ENCODE results near the gene DSP. TPM values are rescaled to one million over a fixed set of nuclear protein-coding genes. Genes with fewer than 3 reads are reported as not detected.

Gene DSP
- total and polyA plus RNA-seq, 2 donors = 40.7 to 64.6 TPM

DNA sequence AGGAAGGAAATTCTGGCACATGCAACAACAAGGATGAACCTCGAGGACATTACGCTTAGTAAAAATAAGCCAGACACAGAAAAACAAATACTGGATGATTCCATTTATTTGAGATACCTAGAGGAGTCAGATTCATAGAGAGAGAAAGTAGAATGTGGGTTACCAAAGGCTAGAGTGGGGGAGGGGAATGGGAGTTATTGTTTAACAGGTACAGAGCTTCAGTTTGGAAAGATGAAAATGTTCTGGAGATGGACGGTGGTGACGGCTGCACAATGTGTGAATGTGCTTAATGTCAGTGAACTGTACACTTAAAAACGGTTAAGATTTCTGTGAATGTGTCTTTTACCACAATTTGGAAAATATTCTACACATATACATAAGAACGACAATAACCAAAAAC lies 33.9 kb upstream of the DSP start:
- Histone ChIP-seq H3K4me3 (ENCODE audit: low read length in 2 of 2) (no peak overlapping the region), H3K27me3 (ENCODE audit: control insufficient read depth in 2 of 2, insufficient read depth in 1 of 2, low read length in 1 of 2) (peaks cover 0 to 6% of the 10 kb centered on the region in 2 donors), H3K36me3 (ENCODE audit: control insufficient read depth in 2 of 2, insufficient read depth in 2 of 2, low read length in 1 of 2) (no peaks in the 10 kb centered on the region), H3K9me3 (ENCODE audit: control insufficient read depth in 2 of 2, insufficient read depth in 1 of 2, low read length in 1 of 2) (no peaks in the 10 kb centered on the region), H3K27ac (ENCODE audit: low read depth in 1 of 2, low read length in 1 of 2) (no peak overlapping the region), H3K4me1 (ENCODE audit: control insufficient read depth in 2 of 2, insufficient read depth in 2 of 2, low read length in 2 of 2) (peaks cover 0 to 2% of the 10 kb centered on the region in 2 donors)
- no peak for DNase-seq (ENCODE audit: low read depth in 6 of 9, low spot score in 9 of 9)
- WGBS = 98% methylated on average over 6 of the region's 6 CpGs

DNA sequence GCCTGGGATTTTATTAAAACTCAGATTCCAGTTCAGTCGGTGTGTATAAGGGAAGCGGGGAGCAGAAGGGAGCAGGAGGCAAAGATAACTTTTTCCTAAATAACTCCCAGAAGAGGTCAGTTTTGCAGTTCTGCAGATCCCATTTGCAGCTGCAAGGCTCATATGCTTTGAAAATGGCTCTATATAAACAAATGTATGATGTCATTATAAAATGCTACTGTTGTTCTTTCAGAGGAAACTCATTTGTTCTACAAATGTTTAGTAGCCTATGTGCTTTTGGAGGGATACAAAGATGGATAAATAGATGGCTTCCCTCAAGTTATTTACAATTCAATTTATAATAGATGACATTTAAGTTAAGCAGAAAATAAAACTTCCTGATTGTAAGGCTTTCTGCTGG lies 29.2 kb upstream of the DSP start:
- WGBS = 96% methylated on average over 2 of the region's 2 CpGs
- Histone ChIP-seq H3K27ac (ENCODE audit: low read depth in 1 of 2, low read length in 1 of 2) (no peak overlapping the region), H3K27me3 (ENCODE audit: control insufficient read depth in 2 of 2, insufficient read depth in 1 of 2, low read length in 1 of 2) (no peaks in the 10 kb centered on the region), H3K36me3 (ENCODE audit: control insufficient read depth in 2 of 2, insufficient read depth in 2 of 2, low read length in 1 of 2) (no peaks in the 10 kb centered on the region), H3K4me1 (ENCODE audit: control insufficient read depth in 2 of 2, insufficient read depth in 2 of 2, low read length in 2 of 2) (no peaks in the 10 kb centered on the region), H3K4me3 (ENCODE audit: low read length in 2 of 2) (no peak overlapping the region), H3K9me3 (ENCODE audit: control insufficient read depth in 2 of 2, insufficient read depth in 1 of 2, low read length in 1 of 2) (no peaks in the 10 kb centered on the region)
- no peak for DNase-seq (ENCODE audit: low read depth in 6 of 9, low spot score in 9 of 9)

DNA sequence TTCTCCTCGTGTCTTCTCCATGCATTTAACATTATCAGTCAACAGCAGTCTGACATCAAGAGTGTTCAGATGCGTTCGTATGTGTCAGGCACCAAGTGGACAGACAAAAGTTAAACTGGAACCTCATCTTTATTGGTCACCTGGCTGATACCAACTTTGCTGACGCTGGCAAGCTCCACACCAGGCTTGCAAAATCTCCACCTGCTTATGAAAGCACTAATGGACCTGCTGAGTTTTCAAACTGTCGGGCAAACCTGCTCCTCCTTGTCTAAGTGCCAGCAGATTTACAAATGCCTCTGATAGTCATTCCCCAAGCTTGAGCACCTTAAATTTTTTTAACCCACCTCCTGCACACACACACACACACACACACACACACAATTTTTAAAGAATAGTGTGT lies 27.9 kb upstream of the DSP start:
- H3K27me3 ChIP-seq (ENCODE audit: control insufficient read depth in 2 of 2, insufficient read depth in 1 of 2, low read length in 1 of 2) = no peaks in the 10 kb centered on the region
- no peak for DNase-seq (ENCODE audit: low read depth in 6 of 9, low spot score in 9 of 9)
- no peaks in the 10 kb centered on the region for H3K9me3 ChIP-seq (ENCODE audit: control insufficient read depth in 2 of 2, insufficient read depth in 1 of 2, low read length in 1 of 2)
- WGBS = 91% methylated on average over 5 of the region's 5 CpGs
- H3K4me3 ChIP-seq (ENCODE audit: low read length in 2 of 2) = no peak overlapping the region
- no peaks in the 10 kb centered on the region for H3K4me1 ChIP-seq (ENCODE audit: control insufficient read depth in 2 of 2, insufficient read depth in 2 of 2, low read length in 2 of 2)
- no peak overlapping the region for H3K27ac ChIP-seq (ENCODE audit: low read depth in 1 of 2, low read length in 1 of 2)
- H3K36me3 ChIP-seq (ENCODE audit: control insufficient read depth in 2 of 2, insufficient read depth in 2 of 2, low read length in 1 of 2) = no peaks in the 10 kb centered on the region

DNA sequence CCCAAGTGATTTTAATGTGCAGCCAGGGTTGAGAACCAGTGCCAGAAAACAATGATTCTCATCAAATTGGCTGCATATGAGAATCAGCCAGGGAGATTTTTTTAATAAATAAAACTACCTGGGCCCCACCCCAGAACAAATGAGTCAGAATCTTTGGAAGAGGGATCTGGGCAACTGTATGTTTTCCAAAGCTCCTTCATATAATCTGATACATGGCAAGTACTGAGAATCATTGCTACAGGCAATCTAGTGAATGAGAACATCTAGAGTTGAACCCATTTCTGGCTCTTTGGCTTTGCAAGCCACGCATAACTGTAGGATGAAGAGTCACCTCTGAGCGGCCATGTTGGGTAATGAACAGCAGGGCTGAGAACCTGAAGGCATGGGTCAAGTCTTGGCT lies 26.1 kb upstream of the DSP start:
- H3K27me3 ChIP-seq (ENCODE audit: control insufficient read depth in 2 of 2, insufficient read depth in 1 of 2, low read length in 1 of 2) = no peaks in the 10 kb centered on the region
- H3K9me3 ChIP-seq (ENCODE audit: control insufficient read depth in 2 of 2, insufficient read depth in 1 of 2, low read length in 1 of 2) = no peaks in the 10 kb centered on the region
- H3K36me3 ChIP-seq (ENCODE audit: control insufficient read depth in 2 of 2, insufficient read depth in 2 of 2, low read length in 1 of 2) = no peaks in the 10 kb centered on the region
- no peak overlapping the region for H3K4me3 ChIP-seq (ENCODE audit: low read length in 2 of 2)
- DNase-seq (ENCODE audit: low read depth in 6 of 9, low spot score in 9 of 9) = no peak
- WGBS = 100% methylated on average over 2 of the region's 2 CpGs
- H3K4me1 ChIP-seq (ENCODE audit: control insufficient read depth in 2 of 2, insufficient read depth in 2 of 2, low read length in 2 of 2) = no peaks in the 10 kb centered on the region
- H3K27ac ChIP-seq (ENCODE audit: low read depth in 1 of 2, low read length in 1 of 2) = no peak overlapping the region

DNA sequence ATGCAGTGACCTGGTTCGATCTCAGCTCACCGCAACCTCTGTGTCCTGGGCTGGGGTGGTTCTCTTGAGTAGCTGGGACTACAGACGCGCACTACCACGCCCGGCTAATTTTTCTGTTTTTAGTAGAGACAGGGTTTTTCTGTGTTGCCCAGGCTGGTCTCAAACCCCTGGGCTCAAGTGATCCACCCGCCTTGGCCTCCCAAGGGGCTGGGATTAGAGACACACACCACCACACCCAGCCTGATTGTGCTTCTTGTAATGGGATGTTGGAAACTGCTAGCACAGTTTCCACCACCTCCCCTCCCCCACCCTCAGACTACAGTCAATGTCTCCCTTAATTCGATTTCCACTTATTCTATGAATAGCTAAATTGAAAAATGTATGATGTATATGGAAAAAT lies 22.6 kb upstream of the DSP start:
- Histone ChIP-seq H3K9me3 (ENCODE audit: control insufficient read depth in 2 of 2, insufficient read depth in 1 of 2, low read length in 1 of 2) (no peaks in the 10 kb centered on the region), H3K27me3 (ENCODE audit: control insufficient read depth in 2 of 2, insufficient read depth in 1 of 2, low read length in 1 of 2) (no peaks in the 10 kb centered on the region), H3K27ac (ENCODE audit: low read depth in 1 of 2, low read length in 1 of 2) (no peak overlapping the region), H3K4me3 (ENCODE audit: low read length in 2 of 2) (no peak overlapping the region), H3K36me3 (ENCODE audit: control insufficient read depth in 2 of 2, insufficient read depth in 2 of 2, low read length in 1 of 2) (no peaks in the 10 kb centered on the region), H3K4me1 (ENCODE audit: control insufficient read depth in 2 of 2, insufficient read depth in 2 of 2, low read length in 2 of 2) (no peaks in the 10 kb centered on the region)
- 93% methylated on average over 8 of the region's 8 CpGs for WGBS
- no peak for DNase-seq (ENCODE audit: low read depth in 6 of 9, low spot score in 9 of 9)

DNA sequence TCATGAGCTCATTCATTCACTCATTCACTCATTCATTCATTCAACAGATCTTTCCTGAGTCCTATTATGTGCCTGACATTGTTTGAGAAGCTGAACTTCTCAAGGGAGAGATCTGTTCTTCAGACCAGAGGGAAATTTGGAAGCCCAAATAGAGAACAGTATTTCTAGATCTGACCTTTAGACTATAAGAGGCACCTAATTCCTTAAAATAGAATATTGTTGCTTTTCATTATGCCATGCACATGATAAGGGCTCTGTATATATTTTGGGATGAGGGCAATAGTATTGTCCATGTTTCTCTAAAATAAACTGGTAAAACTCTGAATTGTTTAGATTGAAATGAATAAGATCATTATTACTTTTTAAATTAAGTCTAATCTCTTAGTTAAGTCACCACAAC lies 18.6 kb upstream of the DSP start:
- Histone ChIP-seq H3K27ac (ENCODE audit: low read depth in 1 of 2, low read length in 1 of 2) (no peak overlapping the region), H3K4me3 (ENCODE audit: low read length in 2 of 2) (no peak overlapping the region), H3K4me1 (ENCODE audit: control insufficient read depth in 2 of 2, insufficient read depth in 2 of 2, low read length in 2 of 2) (no peaks in the 10 kb centered on the region), H3K36me3 (ENCODE audit: control insufficient read depth in 2 of 2, insufficient read depth in 2 of 2, low read length in 1 of 2) (no peaks in the 10 kb centered on the region), H3K9me3 (ENCODE audit: control insufficient read depth in 2 of 2, insufficient read depth in 1 of 2, low read length in 1 of 2) (no peaks in the 10 kb centered on the region), H3K27me3 (ENCODE audit: control insufficient read depth in 2 of 2, insufficient read depth in 1 of 2, low read length in 1 of 2) (peaks cover 0 to 11% of the 10 kb centered on the region in 2 donors)
- no peak for DNase-seq (ENCODE audit: low read depth in 6 of 9, low spot score in 9 of 9)

DNA sequence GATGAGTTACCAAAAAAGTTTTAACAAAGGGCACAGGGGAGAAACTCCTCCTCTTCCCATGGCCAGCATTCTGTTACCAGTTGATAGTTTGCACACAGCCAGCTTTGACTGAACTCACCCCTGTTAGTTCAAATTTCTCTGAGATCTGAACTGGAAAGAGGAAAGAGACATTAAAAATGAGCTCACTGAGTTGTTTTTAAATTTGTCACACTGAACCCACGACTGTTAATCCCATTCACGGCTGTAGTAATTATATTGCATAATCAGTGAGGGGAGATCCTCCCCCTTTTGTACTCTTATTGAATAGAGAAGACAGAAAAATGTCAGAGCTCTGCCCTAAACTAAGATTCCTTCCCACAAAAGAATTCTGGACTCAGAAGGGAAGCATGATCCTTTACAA lies 17.5 kb upstream of the DSP start:
- Histone ChIP-seq H3K9me3 (ENCODE audit: control insufficient read depth in 2 of 2, insufficient read depth in 1 of 2, low read length in 1 of 2) (no peaks in the 10 kb centered on the region), H3K4me3 (ENCODE audit: low read length in 2 of 2) (no peak overlapping the region), H3K36me3 (ENCODE audit: control insufficient read depth in 2 of 2, insufficient read depth in 2 of 2, low read length in 1 of 2) (no peaks in the 10 kb centered on the region), H3K27me3 (ENCODE audit: control insufficient read depth in 2 of 2, insufficient read depth in 1 of 2, low read length in 1 of 2) (peaks cover 0 to 16% of the 10 kb centered on the region in 2 donors), H3K27ac (ENCODE audit: low read depth in 1 of 2, low read length in 1 of 2) (no peak overlapping the region), H3K4me1 (ENCODE audit: control insufficient read depth in 2 of 2, insufficient read depth in 2 of 2, low read length in 2 of 2) (no peaks in the 10 kb centered on the region)
- DNase-seq (ENCODE audit: low read depth in 6 of 9, low spot score in 9 of 9) = no peak
- WGBS = 68% methylated on average over 2 of the region's 2 CpGs

DNA sequence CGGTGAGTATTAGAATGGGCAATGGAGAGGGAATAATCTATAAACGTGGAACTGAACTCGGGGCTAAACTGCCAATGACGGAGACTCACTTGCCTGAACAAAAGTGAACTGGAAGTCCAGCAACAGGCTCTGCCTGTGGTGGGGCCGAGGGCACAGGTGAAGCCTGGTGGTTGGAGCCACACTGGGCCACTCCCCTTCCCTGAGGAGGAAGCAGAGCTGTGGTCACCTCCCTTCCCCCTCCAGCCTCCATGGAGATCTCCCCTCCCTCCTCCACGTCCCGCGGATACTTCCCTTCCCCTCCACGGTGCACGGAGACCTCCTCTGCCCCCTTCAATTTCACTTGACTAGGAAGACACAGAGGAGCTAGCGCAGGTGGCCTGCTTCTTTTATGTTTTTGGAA lies 14.7 kb upstream of the DSP start:
- Histone ChIP-seq H3K9me3 (ENCODE audit: control insufficient read depth in 2 of 2, insufficient read depth in 1 of 2, low read length in 1 of 2) (no peaks in the 10 kb centered on the region), H3K4me3 (ENCODE audit: low read length in 2 of 2) (no peak overlapping the region), H3K27me3 (ENCODE audit: control insufficient read depth in 2 of 2, insufficient read depth in 1 of 2, low read length in 1 of 2) (peaks cover 0 to 27% of the 10 kb centered on the region in 2 donors), H3K36me3 (ENCODE audit: control insufficient read depth in 2 of 2, insufficient read depth in 2 of 2, low read length in 1 of 2) (no peaks in the 10 kb centered on the region), H3K4me1 (ENCODE audit: control insufficient read depth in 2 of 2, insufficient read depth in 2 of 2, low read length in 2 of 2) (no peaks in the 10 kb centered on the region), H3K27ac (ENCODE audit: low read depth in 1 of 2, low read length in 1 of 2) (no peak overlapping the region)
- 38% methylated on average over 11 of the region's 11 CpGs for WGBS
- DNase-seq (ENCODE audit: low read depth in 6 of 9, low spot score in 9 of 9) = no peak

DNA sequence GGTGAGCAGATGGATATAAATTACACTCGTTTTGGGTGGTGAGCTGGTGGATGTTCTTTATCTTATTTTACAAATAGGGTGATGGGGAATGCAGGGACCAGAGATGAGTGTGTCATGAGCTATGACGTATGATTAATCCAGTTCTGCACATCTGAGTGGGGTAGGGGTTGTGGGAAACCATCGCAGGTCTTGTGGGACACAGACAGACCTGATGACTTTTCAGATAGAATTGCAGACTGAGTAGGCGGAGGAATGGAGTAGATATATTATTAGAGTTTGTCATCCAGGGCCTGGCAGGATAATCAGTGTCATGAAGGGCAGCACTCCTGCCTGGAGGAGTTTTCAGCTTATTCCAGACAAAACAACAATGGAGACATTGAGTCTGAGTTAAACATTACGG lies 12.9 kb upstream of the DSP start:
- no peaks in the 10 kb centered on the region for H3K4me1 ChIP-seq (ENCODE audit: control insufficient read depth in 2 of 2, insufficient read depth in 2 of 2, low read length in 2 of 2)
- H3K27ac ChIP-seq (ENCODE audit: low read depth in 1 of 2, low read length in 1 of 2) = no peak overlapping the region
- WGBS = 95% methylated on average over 5 of the region's 5 CpGs
- no peaks in the 10 kb centered on the region for H3K36me3 ChIP-seq (ENCODE audit: control insufficient read depth in 2 of 2, insufficient read depth in 2 of 2, low read length in 1 of 2)
- no peak overlapping the region for H3K4me3 ChIP-seq (ENCODE audit: low read length in 2 of 2)
- no peak for DNase-seq (ENCODE audit: low read depth in 6 of 9, low spot score in 9 of 9)
- H3K9me3 ChIP-seq (ENCODE audit: control insufficient read depth in 2 of 2, insufficient read depth in 1 of 2, low read length in 1 of 2) = no peaks in the 10 kb centered on the region
- H3K27me3 ChIP-seq (ENCODE audit: control insufficient read depth in 2 of 2, insufficient read depth in 1 of 2, low read length in 1 of 2) = peaks cover 0 to 40% of the 10 kb centered on the region in 2 donors

DNA sequence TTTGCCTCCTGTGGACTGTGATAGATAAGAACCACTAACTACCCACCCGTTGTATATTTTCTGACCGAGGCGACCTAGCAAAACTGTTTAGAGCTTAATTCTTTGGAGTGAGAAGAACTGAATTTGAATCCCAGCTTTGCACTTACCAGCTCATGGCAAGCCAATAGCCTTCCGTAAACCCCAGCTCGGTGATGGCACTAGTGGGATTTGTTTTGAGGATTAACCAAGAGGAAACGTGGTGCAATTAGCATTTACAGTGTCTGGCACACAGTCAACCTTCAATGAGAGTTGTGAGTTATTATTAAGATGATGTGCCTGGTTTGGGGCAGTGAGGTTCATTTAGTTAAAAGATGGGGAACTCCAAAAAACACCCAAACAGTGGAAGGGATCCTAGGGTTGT lies 12.3 kb upstream of the DSP start:
- Histone ChIP-seq H3K9me3 (ENCODE audit: control insufficient read depth in 2 of 2, insufficient read depth in 1 of 2, low read length in 1 of 2) (no peaks in the 10 kb centered on the region), H3K27me3 (ENCODE audit: control insufficient read depth in 2 of 2, insufficient read depth in 1 of 2, low read length in 1 of 2) (peaks cover 0 to 41% of the 10 kb centered on the region in 2 donors), H3K4me1 (ENCODE audit: control insufficient read depth in 2 of 2, insufficient read depth in 2 of 2, low read length in 2 of 2) (no peaks in the 10 kb centered on the region), H3K27ac (ENCODE audit: low read depth in 1 of 2, low read length in 1 of 2) (no peak overlapping the region), H3K4me3 (ENCODE audit: low read length in 2 of 2) (no peak overlapping the region), H3K36me3 (ENCODE audit: control insufficient read depth in 2 of 2, insufficient read depth in 2 of 2, low read length in 1 of 2) (no peaks in the 10 kb centered on the region)
- DNase-seq (ENCODE audit: low read depth in 6 of 9, low spot score in 9 of 9) = no peak
- WGBS = 88% methylated on average over 6 of the region's 6 CpGs

All from thymus (tissue), 11 donors.